CD4-positive, alpha-beta T cell treated with Interleukin-6 for 4 hours (primary cell): ENCODE measurements around the gene ADRA2B.

Source experiments
- DNase-seq: peaks from one replicate; pipeline ENCODE4 v3.0.0-alpha.2; 2020; ENCODE audit warnings: mixed read lengths

Gene ADRA2B

DNA sequence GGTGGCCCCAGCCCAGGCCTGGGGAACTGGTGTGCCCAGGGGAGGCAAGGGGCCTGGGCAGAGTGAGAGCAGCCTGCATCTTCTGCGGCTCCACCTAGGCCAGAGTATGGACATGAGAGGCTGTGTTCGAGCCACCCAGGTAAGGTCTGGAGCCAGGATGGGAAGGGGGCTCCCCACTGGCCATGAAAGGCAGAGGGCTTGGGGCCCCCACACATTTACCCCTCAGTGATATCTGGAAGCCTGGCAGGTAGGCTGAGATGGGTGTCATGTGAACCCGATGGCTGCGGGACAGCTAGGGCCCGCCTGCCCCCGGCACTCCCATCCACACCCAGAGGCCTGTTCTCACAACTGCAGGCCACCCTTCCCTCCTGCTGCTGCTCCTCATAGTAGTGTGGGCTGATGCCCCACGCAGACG, 13.2 kb downstream of the ADRA2B start:
- DNase-seq, result no peak

DNA sequence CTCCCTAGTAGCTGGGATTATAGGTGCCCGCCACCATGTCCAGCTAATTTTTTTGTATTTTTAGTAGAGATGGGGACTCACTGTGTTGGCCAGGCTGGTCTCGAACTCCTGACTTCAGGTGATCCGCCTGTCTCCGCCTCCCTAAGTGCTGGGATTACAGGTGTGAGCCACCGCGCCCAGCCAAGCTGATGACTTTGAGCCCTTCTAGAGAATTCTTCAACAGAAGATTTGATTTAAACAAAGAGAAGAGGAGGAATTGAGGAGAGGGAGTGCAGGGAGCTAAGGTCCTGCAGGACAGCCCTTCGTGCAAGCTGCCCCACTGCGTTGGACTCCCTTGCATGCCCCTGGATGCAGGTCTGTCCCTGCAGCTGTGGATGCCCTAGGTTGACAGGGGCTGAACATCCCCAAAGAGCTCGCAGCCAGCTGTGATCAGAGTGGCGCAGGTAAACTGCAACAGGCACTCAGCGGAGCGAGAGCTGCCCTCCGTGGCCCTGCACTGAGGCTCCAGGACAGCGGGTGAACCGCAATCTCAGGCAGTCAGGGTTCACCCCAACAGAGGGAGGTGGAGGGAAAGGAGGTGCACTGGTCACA, 13.7 kb downstream of the ADRA2B start:
- DNase-seq, result no peak

DNA sequence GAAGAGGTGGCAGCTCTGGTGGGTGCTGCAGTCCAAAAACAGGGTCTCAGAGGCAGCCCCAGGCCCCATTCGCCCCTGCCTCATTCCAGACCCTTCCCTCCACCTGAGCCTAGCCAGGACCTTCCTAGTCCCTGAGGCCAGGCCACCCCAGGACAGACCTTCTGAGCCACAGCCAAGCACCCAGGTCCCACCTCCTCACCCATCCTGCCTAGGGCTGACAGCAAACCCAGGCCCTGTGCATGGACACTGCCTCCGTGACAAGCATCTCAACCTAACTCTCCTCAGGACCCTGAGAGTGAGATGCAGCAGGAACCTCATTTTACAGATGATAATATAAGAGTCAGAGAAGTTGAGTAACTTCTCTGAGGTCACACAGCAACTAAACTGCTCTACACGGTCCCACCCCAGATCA, 15.5 kb downstream of the ADRA2B start:
- DNase-seq, result no peak

DNA sequence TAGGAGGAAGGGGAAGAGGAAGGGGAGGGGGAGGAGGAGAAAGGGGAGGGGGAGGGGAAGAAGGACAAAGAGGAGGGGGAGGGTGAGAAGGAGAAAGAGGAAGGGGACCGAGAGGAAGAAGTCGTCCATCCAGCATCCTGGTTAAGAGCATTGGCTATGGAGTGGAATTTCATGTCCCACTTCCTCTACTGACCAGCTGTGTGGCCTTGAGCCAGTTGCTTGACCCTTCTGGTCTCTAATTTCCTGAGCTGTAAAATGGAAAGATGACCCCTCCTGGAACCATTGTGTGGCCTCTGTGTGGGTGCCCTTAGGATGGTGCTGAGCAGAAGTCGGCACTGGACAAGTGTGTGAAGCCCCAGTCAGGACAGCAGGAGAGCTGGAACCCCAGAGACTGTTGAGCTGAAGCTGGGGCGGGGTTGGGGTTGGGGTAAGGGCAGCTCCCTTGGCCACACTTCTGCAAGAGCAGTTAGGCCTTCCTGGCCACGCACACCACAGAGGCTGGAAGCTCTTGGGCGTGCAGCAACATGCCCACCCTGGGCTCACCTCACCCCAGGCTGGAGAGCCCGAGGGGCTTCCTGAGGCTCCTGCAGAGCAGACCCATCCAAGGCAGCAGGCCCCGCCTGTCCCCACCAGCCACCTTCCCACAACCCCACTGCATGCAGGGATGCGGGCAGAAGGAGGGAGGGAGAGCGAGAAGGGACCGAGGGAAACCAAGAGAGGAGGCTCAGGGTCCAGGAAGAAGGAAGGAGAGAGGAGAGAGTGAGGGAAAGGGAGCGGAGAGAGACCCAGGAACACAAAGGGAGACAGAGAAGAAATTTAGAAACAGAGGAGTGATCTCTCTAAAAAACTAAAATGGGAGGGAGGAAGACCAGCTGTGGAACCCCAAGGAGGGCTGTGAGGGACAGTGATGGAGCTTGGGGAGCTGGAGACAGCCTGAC, 16.2 kb downstream of the ADRA2B start:
- no peak for DNase-seq

DNA sequence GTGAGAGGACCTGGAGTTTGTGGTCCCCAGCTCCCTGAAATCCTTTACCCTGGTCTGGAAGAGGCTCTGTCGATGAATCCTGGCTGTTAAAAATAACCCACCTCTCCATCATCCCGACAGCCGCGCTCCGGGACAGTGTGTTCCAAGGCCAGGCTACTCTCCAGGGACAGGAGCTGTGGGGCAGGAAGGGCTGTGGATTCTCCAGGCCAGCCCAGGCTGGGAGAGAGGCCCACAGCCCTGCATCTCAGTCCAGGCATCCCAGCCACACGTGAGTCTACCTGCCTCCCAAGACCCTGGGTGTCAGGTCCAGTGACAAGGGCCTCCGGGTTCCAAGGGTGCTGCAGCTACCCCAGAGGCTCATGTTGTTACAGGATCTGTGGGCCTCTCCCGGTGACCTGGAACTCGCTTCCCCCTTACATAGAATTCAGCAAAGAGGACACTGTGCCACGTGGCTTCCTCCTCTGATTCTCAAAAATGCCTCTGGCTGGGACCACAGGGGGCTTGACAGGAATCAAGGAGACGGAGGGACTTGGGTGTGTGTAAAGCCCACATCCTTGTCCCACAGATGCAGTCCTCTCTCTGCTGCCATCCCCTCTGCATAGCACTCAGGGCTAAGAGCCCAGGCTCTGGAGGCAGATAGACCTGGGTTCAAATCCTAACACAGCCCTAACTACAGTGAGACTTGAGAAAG, 17.3 kb downstream of the ADRA2B start:
- no peak for DNase-seq

DNA sequence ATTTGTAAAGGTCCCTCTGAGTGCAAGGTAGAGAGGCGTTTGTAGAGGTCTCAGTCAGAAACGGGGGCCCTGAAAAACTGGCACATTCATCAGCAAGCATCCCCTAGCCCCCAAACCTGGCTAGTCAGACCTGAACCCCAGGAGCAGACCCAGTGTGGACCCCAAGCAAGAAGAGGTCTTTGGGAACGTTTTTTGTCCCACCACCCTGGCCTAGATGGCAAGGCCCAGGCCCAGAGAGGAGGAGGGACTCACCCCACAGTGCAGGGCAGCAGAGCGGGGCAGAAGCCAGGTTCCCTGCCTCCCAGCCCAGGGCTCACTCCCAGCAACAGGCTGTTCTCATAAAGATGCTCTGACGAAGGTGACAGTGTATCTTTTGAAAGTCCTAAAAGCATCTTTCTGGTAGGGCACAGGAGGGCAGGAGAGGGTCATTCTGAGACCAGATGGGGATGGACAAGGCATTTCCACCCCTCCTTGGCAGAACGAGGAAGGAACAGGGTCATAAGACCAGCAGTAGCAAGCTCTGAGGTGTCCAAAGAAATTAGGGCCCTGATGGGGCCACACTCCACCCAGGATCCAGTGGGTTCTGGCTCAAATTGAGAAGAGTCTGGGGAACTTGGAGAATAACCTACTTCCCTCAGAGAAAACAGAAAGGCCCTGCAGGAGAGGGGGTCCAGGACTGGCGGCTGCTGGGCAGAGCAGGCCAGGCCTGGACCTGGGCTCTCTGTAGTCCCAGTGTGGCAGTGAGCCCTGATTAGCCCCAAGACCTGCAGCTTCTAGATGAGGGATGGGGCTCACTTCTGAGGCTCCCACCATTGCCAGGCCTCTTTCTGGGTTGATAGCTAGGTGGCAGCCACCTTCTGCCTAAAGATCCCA, 18.2 kb downstream of the ADRA2B start:
- no peak for DNase-seq

DNA sequence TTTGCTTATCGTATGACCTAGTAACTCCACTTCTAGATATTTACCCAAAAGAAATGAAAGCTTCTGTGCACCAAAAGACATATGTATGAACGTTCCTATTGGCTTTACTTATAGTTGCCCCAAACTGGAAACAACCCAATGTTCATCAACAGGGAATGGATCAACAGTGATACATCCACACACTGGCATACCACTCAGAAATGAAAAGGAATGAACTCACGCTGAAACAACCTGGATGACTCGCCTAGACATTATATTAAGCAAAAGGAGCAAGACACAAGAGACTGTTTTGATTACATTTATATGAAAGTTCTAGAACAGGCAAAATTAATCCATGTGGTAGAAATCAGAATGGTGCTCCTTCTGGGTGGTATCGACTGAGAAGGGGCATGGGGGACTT, 18.9 kb downstream of the ADRA2B start:
- no peak for DNase-seq

DNA sequence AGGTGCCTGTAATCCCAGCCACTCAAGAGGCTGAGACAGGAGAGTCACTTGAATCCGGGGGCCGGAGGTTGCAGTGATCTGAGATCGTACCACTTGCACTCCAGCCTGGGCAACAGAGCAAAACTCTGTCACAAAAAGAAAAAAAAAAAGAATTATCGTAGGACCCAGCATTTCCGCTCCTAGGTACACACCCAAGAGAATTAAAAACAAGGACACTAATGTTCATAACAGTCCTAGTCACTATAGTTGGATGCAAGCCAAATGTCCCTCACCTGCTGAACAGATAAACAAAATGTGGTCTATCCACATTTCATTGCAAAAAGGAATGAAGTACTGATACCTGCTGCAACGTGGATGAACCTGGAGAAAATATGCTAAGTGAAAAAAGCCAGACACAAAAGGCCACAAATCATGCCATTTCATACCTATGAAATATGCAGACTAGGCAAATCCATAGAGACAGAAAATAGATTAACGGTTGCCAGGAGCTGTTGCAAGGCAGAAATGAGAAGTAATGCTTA, 21.2 kb downstream of the ADRA2B start:
- DNase-seq, result no peak

DNA sequence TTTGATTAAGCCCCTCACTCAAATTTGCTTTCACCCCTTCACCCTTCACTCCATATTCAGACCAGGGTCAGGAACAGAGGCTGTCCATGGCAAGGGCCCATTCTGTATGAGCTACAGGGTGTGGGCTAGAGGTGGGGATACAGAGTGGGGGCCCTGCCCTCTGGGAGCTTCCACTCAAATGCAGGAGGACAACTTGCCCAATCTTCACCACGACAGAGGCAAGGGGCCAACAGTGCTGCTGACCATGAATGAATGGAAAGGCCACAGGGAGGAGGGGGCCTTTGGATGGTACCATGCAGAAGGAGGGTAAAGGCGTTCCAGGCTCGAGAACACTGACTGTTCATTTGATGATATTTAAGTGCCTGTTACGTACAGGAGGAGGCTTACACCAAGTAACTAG, 22.8 kb downstream of the ADRA2B start:
- DNase-seq, result no peak

DNA sequence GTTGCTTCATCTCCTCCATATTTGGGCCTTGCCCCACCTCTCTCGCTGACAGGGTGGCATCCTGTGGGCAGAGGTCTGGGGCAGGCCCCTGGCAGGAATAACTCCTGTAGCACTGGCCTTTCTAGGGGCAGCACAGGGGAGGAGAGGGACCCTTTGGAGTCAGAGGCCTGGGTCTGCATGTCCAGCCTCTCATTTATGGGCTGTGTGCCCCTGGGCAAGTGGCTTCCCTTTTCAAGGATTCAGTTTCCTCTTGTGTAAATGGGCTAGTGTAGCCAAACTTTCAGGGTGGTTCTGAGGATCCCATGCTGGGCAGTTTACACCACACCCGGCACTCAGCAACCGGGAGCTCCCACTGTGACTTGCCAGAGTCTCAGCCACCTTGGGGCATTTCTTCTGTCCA, 23.4 kb downstream of the ADRA2B start:
- no peak for DNase-seq

DNA sequence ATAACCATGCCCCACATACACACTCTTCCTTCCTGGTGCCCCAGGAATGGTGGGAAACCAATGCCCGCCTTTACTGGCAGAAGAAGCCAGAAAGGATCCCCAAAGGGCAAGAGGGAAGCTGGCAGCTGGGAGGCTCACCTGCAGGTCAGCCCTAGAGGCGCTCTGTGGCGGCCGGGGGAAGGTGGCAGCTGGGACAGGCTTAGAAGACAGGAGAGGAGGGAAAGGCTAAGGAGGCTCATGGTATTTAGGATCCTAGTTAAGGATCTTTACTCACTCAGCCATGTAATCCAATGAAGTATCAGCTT, 23.8 kb downstream of the ADRA2B start:
- DNase-seq, result no peak

DNA sequence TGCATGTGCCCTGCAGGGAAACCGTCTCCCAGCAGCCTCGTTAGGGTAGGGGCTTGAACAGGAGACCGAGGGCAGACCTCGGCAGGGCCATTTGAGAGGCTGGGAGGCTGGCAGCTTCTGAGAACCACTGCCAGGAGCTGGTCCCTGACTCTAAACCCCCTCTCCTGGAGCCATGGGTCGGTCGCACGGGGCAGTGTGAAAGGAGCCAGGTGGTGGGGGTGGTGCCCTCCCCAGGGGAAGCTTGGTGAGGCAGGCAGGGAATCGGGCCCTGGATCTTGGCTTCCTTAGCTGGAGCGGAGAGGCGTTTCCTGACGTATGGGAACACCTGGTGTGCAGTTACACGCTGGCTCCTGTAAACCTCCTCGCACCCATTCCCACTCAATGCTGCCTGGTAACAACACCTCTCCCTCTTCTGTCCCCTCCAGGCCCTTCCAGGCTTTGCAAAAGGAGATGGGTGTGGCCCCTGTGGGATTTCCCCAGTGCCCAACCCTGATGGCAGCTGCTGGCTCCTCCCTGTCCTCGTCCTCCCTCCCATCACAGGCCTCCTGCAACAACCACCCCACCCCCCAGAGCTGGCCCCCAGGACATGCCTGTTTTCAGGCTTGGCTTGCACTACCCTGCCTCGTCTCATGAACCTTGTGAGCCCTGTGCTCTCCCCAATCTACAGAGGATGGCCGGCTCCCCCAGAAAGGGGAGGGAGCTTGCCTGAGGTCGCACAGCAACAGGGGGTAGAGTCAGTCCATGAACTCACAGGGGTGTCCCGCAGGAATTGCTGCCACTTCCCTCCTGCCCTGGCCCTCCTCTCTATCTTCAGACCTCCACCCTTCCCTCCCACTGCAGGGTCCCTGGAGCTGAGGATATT, 24.4 kb downstream of the ADRA2B start:
- no peak for DNase-seq

DNA sequence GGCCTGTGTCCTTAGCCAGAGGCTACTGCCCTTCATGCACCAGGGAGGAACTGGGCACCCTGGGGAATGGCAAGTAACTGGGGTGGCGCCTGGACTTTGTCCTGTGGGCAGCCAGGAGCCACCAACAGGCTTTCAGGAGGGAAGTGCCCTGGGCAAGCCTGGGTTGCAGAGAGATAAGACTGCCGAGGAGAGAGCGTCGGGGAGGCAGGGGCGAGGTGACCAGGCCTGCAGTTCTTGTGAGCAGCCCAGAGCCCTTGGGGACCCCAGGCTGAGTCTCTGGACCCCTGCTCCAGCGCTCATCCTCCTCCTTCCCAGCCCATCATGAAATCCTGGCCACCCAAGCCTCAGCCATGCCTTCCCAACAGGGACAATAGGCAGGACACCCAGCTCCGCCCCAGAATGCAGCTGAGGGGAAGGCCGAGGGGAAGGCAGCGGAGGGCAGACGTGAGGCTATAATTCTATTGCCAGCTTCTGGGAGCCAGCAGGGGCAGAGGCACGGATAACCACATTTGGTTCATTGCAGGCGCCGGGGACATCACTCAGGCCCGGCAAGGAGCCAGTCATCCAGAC, 25.1 kb downstream of the ADRA2B start:
- no peak for DNase-seq

DNA sequence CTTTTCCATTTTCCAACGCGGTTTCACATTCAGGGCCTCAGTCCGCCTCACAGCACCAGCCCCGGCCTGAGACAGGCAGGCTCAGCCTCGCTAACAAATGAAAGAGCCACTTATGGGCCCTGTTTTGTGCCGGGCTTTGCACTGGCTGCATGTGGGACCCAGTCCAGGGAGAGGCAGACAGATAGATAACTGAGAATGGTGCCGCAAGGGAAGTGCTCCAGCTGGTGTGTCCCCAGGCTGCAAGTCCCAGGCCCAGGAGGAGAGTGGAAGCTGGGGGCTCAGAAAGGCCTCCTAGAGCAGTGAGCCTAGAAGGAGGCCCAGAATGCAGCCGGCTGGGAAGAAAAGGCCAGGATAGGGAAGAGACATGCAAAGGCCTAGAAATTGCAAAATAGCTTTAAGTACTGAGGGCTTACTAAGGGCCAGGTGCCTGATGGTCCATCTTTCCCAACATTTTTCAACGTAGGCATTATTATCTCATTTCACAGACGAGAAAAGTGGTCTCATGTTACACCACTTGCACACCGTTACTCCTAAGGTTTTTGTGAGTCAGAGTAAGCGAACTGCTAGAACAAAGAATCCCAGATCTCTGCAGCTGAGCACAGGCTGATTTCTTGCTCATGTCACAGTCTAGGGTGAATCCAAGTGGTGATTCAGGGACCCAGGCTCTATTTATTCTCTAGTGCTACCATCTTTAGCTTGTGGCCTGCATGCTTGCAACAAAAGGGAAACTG, 26.0 kb downstream of the ADRA2B start:
- DNase-seq, result no peak

DNA sequence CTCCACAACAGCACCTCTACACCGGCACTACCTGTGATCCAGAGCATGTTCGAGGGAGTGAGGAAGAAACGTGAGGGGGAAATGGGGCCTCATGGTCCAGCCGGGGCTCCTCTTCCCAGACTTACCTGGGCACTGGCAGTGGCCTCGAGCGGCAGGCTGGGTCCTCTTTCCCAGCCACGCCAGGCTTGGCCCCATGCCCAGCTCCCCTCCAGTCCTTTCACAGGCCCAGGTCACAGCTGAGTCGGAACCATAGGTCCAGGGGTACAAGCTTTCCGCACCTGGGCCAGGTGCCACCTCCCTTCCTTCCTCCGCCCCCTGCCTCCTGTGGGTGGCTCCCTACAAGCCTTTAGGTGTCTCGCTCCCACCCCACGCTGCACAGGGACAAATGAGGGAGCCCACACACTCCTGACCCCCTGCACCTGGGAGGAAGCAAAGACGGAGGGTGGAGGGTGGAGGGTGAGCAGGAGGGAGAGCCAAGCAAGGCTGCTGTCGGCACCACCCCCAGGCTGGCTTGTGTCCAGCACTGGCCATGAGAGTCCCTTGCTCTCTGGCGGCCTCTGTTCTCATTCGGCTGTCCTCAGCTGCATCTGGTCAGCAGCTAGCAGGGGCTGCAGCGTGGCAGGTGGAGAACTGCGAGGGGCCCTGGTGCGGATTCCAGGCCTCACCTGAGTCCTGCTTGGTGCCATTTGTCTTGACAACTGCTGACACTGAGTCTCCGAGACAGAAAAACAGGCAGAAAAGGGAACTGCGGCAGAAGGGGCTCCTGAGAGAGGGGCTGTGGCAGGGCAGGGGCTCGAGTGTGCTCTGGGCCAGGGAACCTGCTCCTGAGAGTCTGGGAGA, 26.8 kb downstream of the ADRA2B start:
- no peak for DNase-seq

DNA sequence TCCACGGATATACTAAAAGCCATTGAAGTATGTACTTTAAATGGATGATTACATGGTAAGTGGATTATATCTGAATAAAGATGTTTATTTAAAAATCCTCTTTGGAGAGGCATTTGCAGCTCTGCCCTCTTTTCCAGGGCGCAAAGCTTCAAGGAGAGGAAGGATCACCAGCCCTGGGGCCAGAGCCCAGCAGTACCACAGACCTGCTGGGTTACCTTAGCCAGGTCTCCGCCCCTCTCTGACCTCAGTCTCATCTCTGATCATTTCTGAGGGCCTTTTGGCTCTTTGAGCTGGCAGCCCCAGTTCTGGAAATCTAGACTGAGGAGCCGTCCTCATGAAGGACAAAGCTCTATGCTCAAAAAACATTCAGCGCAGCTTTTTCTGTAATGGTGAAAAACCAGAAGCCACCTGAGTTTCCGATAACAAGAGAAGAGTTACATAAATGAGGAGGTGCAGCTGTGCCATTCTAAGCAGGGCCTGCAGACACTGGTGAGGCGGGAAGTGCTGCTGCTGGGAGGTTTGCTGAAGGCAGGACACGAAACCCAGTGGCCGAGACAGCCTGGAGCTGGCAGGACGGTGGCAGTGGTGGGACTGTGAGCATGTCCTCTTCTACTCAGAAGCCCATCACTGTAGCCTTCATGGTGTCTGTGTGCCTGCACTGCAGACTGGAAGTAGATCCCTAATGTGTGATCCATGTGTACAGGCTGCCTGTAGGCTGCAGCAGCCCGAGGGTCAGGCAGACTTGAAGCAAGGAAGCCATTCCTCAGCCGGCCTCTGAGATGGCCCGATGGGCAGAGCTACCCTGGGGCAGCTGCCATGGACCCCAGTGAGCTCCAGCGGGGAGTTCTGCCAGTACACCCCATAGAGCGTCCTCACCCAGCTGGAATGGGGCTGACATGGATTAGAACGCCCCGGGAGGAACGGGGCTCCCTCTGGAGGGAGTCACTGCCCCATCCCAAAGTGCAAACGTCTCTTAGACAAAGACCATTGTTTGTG, 27.7 kb downstream of the ADRA2B start:
- no peak for DNase-seq

DNA sequence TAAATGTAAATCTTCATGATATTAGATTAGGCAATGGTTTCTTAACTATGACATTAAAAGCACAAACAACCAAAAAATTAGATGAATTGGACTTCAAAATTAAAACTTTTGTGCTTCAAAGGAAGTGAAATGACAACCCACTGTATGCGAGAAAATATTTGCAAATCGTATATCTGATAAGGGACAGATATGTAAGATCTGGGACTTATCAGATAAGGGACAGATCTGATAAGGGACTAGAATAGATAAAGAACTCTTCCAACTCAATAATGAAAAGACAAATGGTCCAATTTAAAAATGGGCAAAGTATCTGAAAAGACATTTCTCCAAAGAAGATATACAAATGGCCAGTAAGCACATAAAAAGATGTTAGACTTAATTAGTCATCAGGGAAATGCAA, 29.2 kb downstream of the ADRA2B start:
- no peak for DNase-seq
